CD4-positive, alpha-beta T cell (primary cell): ENCODE results near the gene WASL. TPM values are rescaled to one million over a fixed set of nuclear protein-coding genes. Genes with fewer than 3 reads are reported as not detected.
"Not testable (repeated sequence)": the region's sequence is repeated elsewhere in the genome, so short reads cannot be mapped to it uniquely, and the experiment has no call there.

Experiments used
- ATAC-seq: fragments of 200-7000 bp; cut with Tn5 transposase; one replicate; pipeline ENCODE4 v1.10.0; 2022; ENCODE audit warnings: mild to moderate bottlenecking; ENCODE audit not compliant: poor library complexity
- CTCF ChIA-PET: fragments of 350-600 bp; sonication (Branson Sonifier 250); formaldehyde crosslinking; loops from one replicate; lab custom pipeline; 2021; ENCODE audit warnings: antibody characterized with exemption, inconsistent platforms; lab: Charles Lee
- POLR2A ChIA-PET: fragments of 350-600 bp; sonication (Branson Sonifier 250); formaldehyde crosslinking; loops from one replicate; lab custom pipeline; 2021; ENCODE audit warnings: antibody characterized with exemption, inconsistent platforms; lab: Charles Lee
- DNase-seq, 14 experiments: peaks; one replicate each; pipeline ENCODE4 v3.0.0-alpha.2; 2013 to 2020; ENCODE audit warnings: mixed read lengths in 2 of 14
- H3K27ac ChIP-seq, 2 donors: one replicate each; pipeline versions ENCODE4 v1.5.1 to v1.7.0; 2013; ENCODE audit warnings: low read length in 2 of 2, low read depth in 1 of 2, mild to moderate bottlenecking in 1 of 2
- H3K27me3 ChIP-seq, 2 experiments: 1 replicate in 1 of 2; 2 replicates in 1 of 2; pipeline versions ENCODE4 v1.6.1 to v1.7.0; 2013; ENCODE audit warnings: low read length in 2 of 2, control low read depth in 1 of 2, mild to moderate bottlenecking in 1 of 2, moderate library complexity in 1 of 2; ENCODE audit not compliant: insufficient read depth in 2 of 2, control insufficient read depth in 1 of 2
- H3K36me3 ChIP-seq: one replicate; pipeline ENCODE4 v1.6.1; 2013; ENCODE audit warnings: low read length, control low read depth; ENCODE audit not compliant: insufficient read depth
- H3K4me1 ChIP-seq: one replicate; pipeline ENCODE4 v1.6.1; 2013; ENCODE audit warnings: low read length, control low read depth; ENCODE audit not compliant: insufficient read depth
- H3K4me3 ChIP-seq: one replicate; pipeline ENCODE4 v1.5.1; 2013; ENCODE audit warnings: mild to moderate bottlenecking, low read length, moderate library complexity
- H3K9me3 ChIP-seq, 2 experiments: 1 replicate in 1 of 2; 2 replicates in 1 of 2; pipeline versions ENCODE4 v1.6.1 to v1.7.0; 2013; ENCODE audit warnings: low read length in 2 of 2, mild to moderate bottlenecking in 2 of 2, control low read depth in 1 of 2, moderate library complexity in 1 of 2; ENCODE audit not compliant: control insufficient read depth in 1 of 2, insufficient read depth in 1 of 2
- H3K27ac Mint-ChIP-seq: one replicate; pipeline ENCODE4 v1.8.0; 2020; ENCODE audit warnings: mixed read lengths
- H3K27me3 Mint-ChIP-seq: one replicate; pipeline ENCODE4 v1.8.0; 2021; ENCODE audit warnings: mixed read lengths
- H3K36me3 Mint-ChIP-seq: one replicate; pipeline ENCODE4 v1.8.0; 2021; ENCODE audit warnings: low read depth, mixed read lengths
- H3K4me1 Mint-ChIP-seq: one replicate; pipeline ENCODE4 v1.8.0; 2021; ENCODE audit warnings: low read depth, mixed read lengths
- H3K4me3 Mint-ChIP-seq: one replicate; pipeline ENCODE4 v1.8.0; 2020; ENCODE audit warnings: mild to moderate bottlenecking, mixed read lengths
- H3K9me3 Mint-ChIP-seq: one replicate; pipeline ENCODE4 v1.8.0; 2020; ENCODE audit warnings: mixed read lengths
- intact Hi-C, 2 experiments: fragments of 100-400 bp; cut with DNase I in 1 of 2; cut with micrococcal nuclease in 1 of 2; formaldehyde crosslinking; loops; one replicate each; pipeline versions ENCODE4 v1.15.1 to v1.9.0; 2023 to 2025; cut with DNase I, micrococcal nuclease
- total RNA-seq, 174 experiments: library from RNA in 2 of 174; stranded (reverse) in 2 of 174; gene quantifications; one replicate each; pipeline ENCODE4 v1.2.3 and lab custom pipeline; 2021 to 2026
- TF ChIP-seq, protein P1 (sequence below): fragments of 200-600 bp; IDR thresholded peaks from one replicate; pipeline ENCODE4 v1.8.0; 2022; ENCODE audit warnings: antibody characterized with exemption, mild to moderate bottlenecking

The WASL gene
- total RNA-seq, 2 experiments from 2014 or later, result 8.6 to 9.3 TPM

- POLR2A ChIA-PET, result interaction anchor here (0.7 kb wide), 1 partner anchor 13 kb away, joined by 5 read pairs; no protein-coding TSS in a partner anchor
These were observed 33.4 kb upstream of the WASL start for GRCh38 chr7:123782071-123782798.

DNA sequence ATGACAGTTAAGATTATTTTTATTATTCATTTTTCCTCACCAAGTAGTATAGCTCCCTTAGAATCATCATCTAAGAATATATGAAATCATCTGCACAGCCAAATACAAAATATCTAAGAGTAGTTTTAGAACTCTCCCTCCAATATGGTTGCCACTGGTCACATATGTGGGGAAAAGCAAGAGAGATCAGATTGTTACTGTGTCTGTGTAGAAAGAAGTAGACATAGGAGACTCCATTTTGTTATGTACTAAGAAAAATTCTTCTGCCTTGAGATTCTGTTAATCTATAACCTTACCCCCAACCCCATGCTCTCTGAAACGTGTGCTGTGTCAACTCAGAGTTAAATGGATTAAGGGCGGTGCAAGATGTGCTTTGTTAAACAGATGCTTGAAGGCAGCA lies 31.7 kb upstream of the WASL start:
- intact Hi-C loops, H3K4me3 Mint-ChIP-seq, H3K4me1 Mint-ChIP-seq, H3K27ac ChIP-seq, DNase-seq, H3K27me3 Mint-ChIP-seq, ATAC-seq, H3K27ac Mint-ChIP-seq, H3K4me3 ChIP-seq, H3K9me3 ChIP-seq, H3K36me3 ChIP-seq, POLR2A ChIA-PET, H3K9me3 Mint-ChIP-seq, H3K4me1 ChIP-seq, H3K36me3 Mint-ChIP-seq, H3K27me3 ChIP-seq: not testable (repeated sequence)
- CTCF ChIA-PET, result interaction anchor here (1.1 kb wide), 1 partner anchor 9 kb away, joined by 4 read pairs; no protein-coding TSS in a partner anchor

More at GRCh38 chr7:123782071-123782798, 33.4 kb upstream of the WASL start:
- Histone ChIP-seq H3K27me3 (peaks cover 0 to 4% of the 10 kb centered on the region in 2 experiments), H3K27ac (no peak overlapping the region), H3K36me3 (no peaks in the 10 kb centered on the region), H3K4me3 (no peak overlapping the region), H3K9me3 (no peaks in the 10 kb centered on the region), H3K4me1 (no peaks in the 10 kb centered on the region)
- no peak overlapping the region for H3K27ac Mint-ChIP-seq
- no peaks in the 10 kb centered on the region for H3K9me3 Mint-ChIP-seq
- DNase-seq (no peak), ATAC-seq (no peak)
- no peak overlapping the region for H3K4me3 Mint-ChIP-seq
- CTCF ChIA-PET, result no interaction called here
- H3K27me3 Mint-ChIP-seq, result no peaks in the 10 kb centered on the region
- intact Hi-C loops, result no loop called here
- H3K36me3 Mint-ChIP-seq, result no peaks in the 10 kb centered on the region
- TF ChIP-seq, protein P1, sequence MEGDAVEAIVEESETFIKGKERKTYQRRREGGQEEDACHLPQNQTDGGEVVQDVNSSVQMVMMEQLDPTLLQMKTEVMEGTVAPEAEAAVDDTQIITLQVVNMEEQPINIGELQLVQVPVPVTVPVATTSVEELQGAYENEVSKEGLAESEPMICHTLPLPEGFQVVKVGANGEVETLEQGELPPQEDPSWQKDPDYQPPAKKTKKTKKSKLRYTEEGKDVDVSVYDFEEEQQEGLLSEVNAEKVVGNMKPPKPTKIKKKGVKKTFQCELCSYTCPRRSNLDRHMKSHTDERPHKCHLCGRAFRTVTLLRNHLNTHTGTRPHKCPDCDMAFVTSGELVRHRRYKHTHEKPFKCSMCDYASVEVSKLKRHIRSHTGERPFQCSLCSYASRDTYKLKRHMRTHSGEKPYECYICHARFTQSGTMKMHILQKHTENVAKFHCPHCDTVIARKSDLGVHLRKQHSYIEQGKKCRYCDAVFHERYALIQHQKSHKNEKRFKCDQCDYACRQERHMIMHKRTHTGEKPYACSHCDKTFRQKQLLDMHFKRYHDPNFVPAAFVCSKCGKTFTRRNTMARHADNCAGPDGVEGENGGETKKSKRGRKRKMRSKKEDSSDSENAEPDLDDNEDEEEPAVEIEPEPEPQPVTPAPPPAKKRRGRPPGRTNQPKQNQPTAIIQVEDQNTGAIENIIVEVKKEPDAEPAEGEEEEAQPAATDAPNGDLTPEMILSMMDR, result no peak
- H3K4me1 Mint-ChIP-seq, result no peaks in the 10 kb centered on the region

- no peak overlapping the region for H3K4me3 Mint-ChIP-seq
- H3K27ac ChIP-seq, result no peak overlapping the region
- no peaks in the 10 kb centered on the region for H3K36me3 Mint-ChIP-seq
- no peaks in the 10 kb centered on the region for H3K9me3 Mint-ChIP-seq
- ATAC-seq (no peak), DNase-seq (no peak)
- no peak overlapping the region for H3K27ac Mint-ChIP-seq
- no peaks in the 10 kb centered on the region for H3K9me3 ChIP-seq
- no peaks in the 10 kb centered on the region for H3K4me1 ChIP-seq
- no peaks in the 10 kb centered on the region for H3K4me1 Mint-ChIP-seq
- H3K4me3 ChIP-seq, result no peak overlapping the region
- ChIA-PET POLR2A (no interaction called here), CTCF (no interaction called here)
- H3K36me3 ChIP-seq, result no peaks in the 10 kb centered on the region
- peaks cover 13% of the 10 kb centered on the region for H3K27me3 Mint-ChIP-seq
- TF ChIP-seq, protein P1, result no peak
- intact Hi-C loops, result no loop called here
- H3K27me3 ChIP-seq, result peaks cover 0 to 3% of the 10 kb centered on the region in 2 experiments
These were observed 25.7 kb upstream of the WASL start for GRCh38 chr7:123774496-123774895.
